HG03457 (cell line): Measurements from ENCODE around the gene PLEKHM3.

Source experiments
- ATAC-seq: cut with Tn5 transposase; IDR thresholded peaks from one replicate; pipeline ENCODE4 v1.9.1; 2021; ENCODE audit warnings: moderate number of reproducible peaks; ENCODE audit not compliant: unreplicated experiment

The PLEKHM3 gene

GRCh38 chr2:207772081-207772843 lies 253.1 kb downstream of the PLEKHM3 start:
- no peak for ATAC-seq

GRCh38 chr2:207771421-207771820 lies 253.9 kb downstream of the PLEKHM3 start:
- no peak for ATAC-seq
